Activated T-helper 1 cell treated with anti-CD3 and anti-CD28 coated beads, Interleukin-2, amount 50 U/mL, for 16 hours (primary cell): Measurements from ENCODE around the gene MTTP.

ENCODE experiments used
- DNase-seq, 2 donors: peaks; one replicate each; pipeline ENCODE4 v3.0.0-alpha.2; 2020; ENCODE audit warnings: low read depth in 1 of 2, low spot score in 1 of 2

Gene MTTP

GRCh38 chr4:99593781-99594641 lies 19.4 kb downstream of the MTTP start:
- DNase-seq: no peak

GRCh38 chr4:99594818-99595217 lies 20.2 kb downstream of the MTTP start:
- DNase-seq: no peak

GRCh38 chr4:99606716-99607115 lies 32.1 kb downstream of the MTTP start:
- no peak for DNase-seq

- no peak for DNase-seq
Observed at GRCh38 chr4:99608417-99608816, 33.8 kb downstream of the MTTP start.

- DNase-seq: no peak
Observed at GRCh38 chr4:99610605-99611175, 36.1 kb downstream of the MTTP start.

GRCh38 chr4:99612281-99612680 lies 37.7 kb downstream of the MTTP start:
- DNase-seq: no peak

GRCh38 chr4:99612704-99613103 lies 38.1 kb downstream of the MTTP start:
- no peak for DNase-seq

- no peak for DNase-seq
Observed at GRCh38 chr4:99614491-99614890, 39.9 kb downstream of the MTTP start.

GRCh38 chr4:99615170-99615820 lies 40.7 kb downstream of the MTTP start:
- DNase-seq: no peak

GRCh38 chr4:99617374-99617773 lies 42.8 kb downstream of the MTTP start:
- no peak for DNase-seq

- no peak for DNase-seq
Observed at GRCh38 chr4:99622341-99622740, 47.7 kb downstream of the MTTP start.

- no peak for DNase-seq
Observed at GRCh38 chr4:99624141-99624719, 49.6 kb downstream of the MTTP start.

- DNase-seq: no peak
Observed at GRCh38 chr4:99625369-99625768, 50.7 kb downstream of the MTTP start.

GRCh38 chr4:99628040-99628439 lies 53.4 kb downstream of the MTTP start:
- no peak for DNase-seq

- no peak for DNase-seq
Observed at GRCh38 chr4:99629962-99630554, 55.4 kb downstream of the MTTP start.

- DNase-seq: no peak
Observed at GRCh38 chr4:99630857-99631360, 56.3 kb downstream of the MTTP start.

- no peak for DNase-seq
Observed at GRCh38 chr4:99633772-99634171, 59.1 kb downstream of the MTTP start.

GRCh38 chr4:99634742-99635360 lies 60.2 kb downstream of the MTTP start:
- no peak for DNase-seq

- no peak for DNase-seq
Observed at GRCh38 chr4:99635601-99636000, 61.0 kb downstream of the MTTP start.

GRCh38 chr4:99636422-99636821 lies 61.8 kb downstream of the MTTP start:
- DNase-seq: no peak

GRCh38 chr4:99637174-99637573 lies 62.5 kb downstream of the MTTP start:
- no peak for DNase-seq
